ENCODE data around the gene KDM1A.

- TF ChIP-seq POLR2A (IDR thresholded peaks at IDR 0.05; ENCODE audit: low read depth, low read length) (no peak), TAF1 (IDR thresholded peaks at IDR 0.05; ENCODE audit: low read depth, low read length) (no peak), POU2F2 (IDR thresholded peaks at IDR 0.05; ENCODE audit: low read depth, low read length) (no peak), POLR2AphosphoS5 (IDR thresholded peaks at IDR 0.05; ENCODE audit: low read depth, low read length) (no peak), SPI1 (IDR thresholded peaks at IDR 0.05; ENCODE audit: low read depth, low read length) (no peak), PAX5 (IDR thresholded peaks at IDR 0.05; ENCODE audit: insufficient read depth, low read length, severe bottlenecking) (no peak)
Observed at GRCh38 chr1:23037081-23037740, 17.9 kb downstream of the KDM1A start.

All from GM12891 (cell line).